Measurements from ENCODE around the gene SH3PXD2A.

Gene SH3PXD2A

GRCh38 chr10:103870516-103870915 lies 15.1 kb upstream of the SH3PXD2A start:
- Histone ChIP-seq H3K36me3 (ENCODE audit: control insufficient read depth in 1 of 2, insufficient read depth in 2 of 2, low read length in 2 of 2) (no peaks in the 10 kb centered on the region), H3K18ac (ENCODE audit: low read length) (no peak overlapping the region), H2BK12ac (ENCODE audit: low read length) (no peak overlapping the region), H3K4me3 (ENCODE audit: low read depth, low read length) (no peak overlapping the region), H3K79me1 (ENCODE audit: low read length) (no peaks in the 10 kb centered on the region), H3K14ac (ENCODE audit: low read length) (peak overlapping the region; percentile 42), H3K9me3 (ENCODE audit: insufficient read depth, low read depth, low read length) (no peaks in the 10 kb centered on the region), H3K79me2 (ENCODE audit: control insufficient read depth, insufficient read depth, low read length, poor library complexity) (no peaks in the 10 kb centered on the region), H2AK5ac (ENCODE audit: low read length) (peak overlapping the region; percentile 50), H3K9ac (ENCODE audit: low read length) (no peak overlapping the region), H3K27me3 (ENCODE audit: insufficient read depth, low read length) (no peaks in the 10 kb centered on the region), H4K91ac (ENCODE audit: low read depth, low read length) (no peak overlapping the region), H3K4me1 (ENCODE audit: control insufficient read depth in 1 of 2, insufficient read depth in 2 of 2, low read length in 2 of 2) (peaks cover 4 to 11% of the 10 kb centered on the region in 2 experiments), H4K8ac (ENCODE audit: low read depth, low read length) (no peak overlapping the region), H3K4me2 (ENCODE audit: low read length) (no peak overlapping the region), H3K23ac (ENCODE audit: low read length) (no peak overlapping the region), H3K4ac (ENCODE audit: low read depth, low read length) (no peak overlapping the region), H3K27ac (ENCODE audit: low read depth, low read length) (no peak overlapping the region), H4K12ac (ENCODE audit: low read depth, low read length) (no peak overlapping the region), H2BK5ac (ENCODE audit: low read depth, low read length, poor library complexity) (no peak overlapping the region), H2BK120ac (ENCODE audit: insufficient read depth, low read length, poor library complexity) (no peak overlapping the region), H2AFZ (ENCODE audit: insufficient read depth, low read length, poor library complexity) (no peak overlapping the region)
- WGBS (ENCODE audit: extremely low coverage, insufficient coverage, insufficient read length) = no CpG with 5 or more reads among the region's 8 CpGs
- DNase-seq = peak in 1 of 2 donors; percentile 59

- Histone ChIP-seq H3K79me1 (ENCODE audit: low read length) (no peaks in the 10 kb centered on the region), H3K9ac (ENCODE audit: low read length) (no peak overlapping the region), H3K18ac (ENCODE audit: low read length) (no peak overlapping the region), H3K4ac (ENCODE audit: low read depth, low read length) (no peak overlapping the region), H3K4me1 (ENCODE audit: control insufficient read depth in 1 of 2, insufficient read depth in 2 of 2, low read length in 2 of 2) (peaks cover 4 to 11% of the 10 kb centered on the region in 2 experiments), H4K91ac (ENCODE audit: low read depth, low read length) (no peak overlapping the region), H2AK5ac (ENCODE audit: low read length) (no peak overlapping the region), H2AFZ (ENCODE audit: insufficient read depth, low read length, poor library complexity) (no peak overlapping the region), H3K27me3 (ENCODE audit: insufficient read depth, low read length) (no peaks in the 10 kb centered on the region), H2BK12ac (ENCODE audit: low read length) (no peak overlapping the region), H3K23ac (ENCODE audit: low read length) (no peak overlapping the region), H2BK5ac (ENCODE audit: low read depth, low read length, poor library complexity) (no peak overlapping the region), H3K4me3 (ENCODE audit: low read depth, low read length) (no peak overlapping the region), H2BK120ac (ENCODE audit: insufficient read depth, low read length, poor library complexity) (no peak overlapping the region), H3K36me3 (ENCODE audit: control insufficient read depth in 1 of 2, insufficient read depth in 2 of 2, low read length in 2 of 2) (no peaks in the 10 kb centered on the region), H4K8ac (ENCODE audit: low read depth, low read length) (no peak overlapping the region), H3K27ac (ENCODE audit: low read depth, low read length) (no peak overlapping the region), H4K12ac (ENCODE audit: low read depth, low read length) (no peak overlapping the region), H3K4me2 (ENCODE audit: low read length) (no peak overlapping the region), H3K9me3 (ENCODE audit: insufficient read depth, low read depth, low read length) (peaks cover 3% of the 10 kb centered on the region), H3K14ac (ENCODE audit: low read length) (no peak overlapping the region), H3K79me2 (ENCODE audit: control insufficient read depth, insufficient read depth, low read length, poor library complexity) (no peaks in the 10 kb centered on the region)
- no peak for DNase-seq
- no CpG with 5 or more reads among the region's 4 CpGs for WGBS (ENCODE audit: extremely low coverage, insufficient coverage, insufficient read length)
Measured at GRCh38 chr10:103869336-103869735, 14.0 kb upstream of the SH3PXD2A start.

GRCh38 chr10:103868200-103868599 lies 12.8 kb upstream of the SH3PXD2A start:
- Histone ChIP-seq H2AK5ac (ENCODE audit: low read length) (no peak overlapping the region), H3K27me3 (ENCODE audit: insufficient read depth, low read length) (no peaks in the 10 kb centered on the region), H4K91ac (ENCODE audit: low read depth, low read length) (no peak overlapping the region), H3K27ac (ENCODE audit: low read depth, low read length) (no peak overlapping the region), H3K36me3 (ENCODE audit: control insufficient read depth in 1 of 2, insufficient read depth in 2 of 2, low read length in 2 of 2) (no peaks in the 10 kb centered on the region), H3K9me3 (ENCODE audit: insufficient read depth, low read depth, low read length) (peaks cover 3% of the 10 kb centered on the region), H3K4me3 (ENCODE audit: low read depth, low read length) (no peak overlapping the region), H2AFZ (ENCODE audit: insufficient read depth, low read length, poor library complexity) (no peak overlapping the region), H4K8ac (ENCODE audit: low read depth, low read length) (no peak overlapping the region), H3K79me2 (ENCODE audit: control insufficient read depth, insufficient read depth, low read length, poor library complexity) (no peaks in the 10 kb centered on the region), H2BK5ac (ENCODE audit: low read depth, low read length, poor library complexity) (no peak overlapping the region), H4K12ac (ENCODE audit: low read depth, low read length) (no peak overlapping the region), H3K4me2 (ENCODE audit: low read length) (no peak overlapping the region), H3K23ac (ENCODE audit: low read length) (no peak overlapping the region), H3K9ac (ENCODE audit: low read length) (no peak overlapping the region), H2BK12ac (ENCODE audit: low read length) (no peak overlapping the region), H3K4ac (ENCODE audit: low read depth, low read length) (no peak overlapping the region), H3K14ac (ENCODE audit: low read length) (no peak overlapping the region), H3K4me1 (ENCODE audit: control insufficient read depth in 1 of 2, insufficient read depth in 2 of 2, low read length in 2 of 2) (peaks cover 4 to 9% of the 10 kb centered on the region in 2 experiments), H2BK120ac (ENCODE audit: insufficient read depth, low read length, poor library complexity) (no peak overlapping the region), H3K79me1 (ENCODE audit: low read length) (no peaks in the 10 kb centered on the region), H3K18ac (ENCODE audit: low read length) (no peak overlapping the region)
- no peak for DNase-seq
- no CpG with 5 or more reads among the region's 1 CpG for WGBS (ENCODE audit: extremely low coverage, insufficient coverage, insufficient read length)

GRCh38 chr10:103861505-103861904 lies 6.1 kb upstream of the SH3PXD2A start:
- Histone ChIP-seq H3K23ac (ENCODE audit: low read length) (no peak overlapping the region), H2BK5ac (ENCODE audit: low read depth, low read length, poor library complexity) (no peak overlapping the region), H3K4ac (ENCODE audit: low read depth, low read length) (no peak overlapping the region), H3K4me2 (ENCODE audit: low read length) (no peak overlapping the region), H2AK5ac (ENCODE audit: low read length) (no peak overlapping the region), H4K8ac (ENCODE audit: low read depth, low read length) (no peak overlapping the region), H2BK120ac (ENCODE audit: insufficient read depth, low read length, poor library complexity) (no peak overlapping the region), H3K18ac (ENCODE audit: low read length) (no peak overlapping the region), H3K27me3 (ENCODE audit: insufficient read depth, low read length) (no peaks in the 10 kb centered on the region), H3K79me1 (ENCODE audit: low read length) (no peaks in the 10 kb centered on the region), H2AFZ (ENCODE audit: insufficient read depth, low read length, poor library complexity) (no peak overlapping the region), H3K4me1 (ENCODE audit: control insufficient read depth in 1 of 2, insufficient read depth in 2 of 2, low read length in 2 of 2) (peaks cover 0 to 5% of the 10 kb centered on the region in 2 experiments), H3K9me3 (ENCODE audit: insufficient read depth, low read depth, low read length) (peaks cover 3% of the 10 kb centered on the region), H3K4me3 (ENCODE audit: low read depth, low read length) (no peak overlapping the region), H3K9ac (ENCODE audit: low read length) (no peak overlapping the region), H4K12ac (ENCODE audit: low read depth, low read length) (no peak overlapping the region), H3K14ac (ENCODE audit: low read length) (no peak overlapping the region), H4K91ac (ENCODE audit: low read depth, low read length) (no peak overlapping the region), H2BK12ac (ENCODE audit: low read length) (no peak overlapping the region), H3K36me3 (ENCODE audit: control insufficient read depth in 1 of 2, insufficient read depth in 2 of 2, low read length in 2 of 2) (no peaks in the 10 kb centered on the region), H3K27ac (ENCODE audit: low read depth, low read length) (no peak overlapping the region), H3K79me2 (ENCODE audit: control insufficient read depth, insufficient read depth, low read length, poor library complexity) (no peaks in the 10 kb centered on the region)
- no CpG with 5 or more reads among the region's 1 CpG for WGBS (ENCODE audit: extremely low coverage, insufficient coverage, insufficient read length)
- no peak for DNase-seq

Measured in trophoblast cell (in vitro differentiated cells and primary cell).